ENCODE data around the gene OR4M1.
"Not testable (repeated sequence)": the region's sequence is repeated elsewhere in the genome, so short reads cannot be mapped to it uniquely, and the experiment has no call there.

DNA sequence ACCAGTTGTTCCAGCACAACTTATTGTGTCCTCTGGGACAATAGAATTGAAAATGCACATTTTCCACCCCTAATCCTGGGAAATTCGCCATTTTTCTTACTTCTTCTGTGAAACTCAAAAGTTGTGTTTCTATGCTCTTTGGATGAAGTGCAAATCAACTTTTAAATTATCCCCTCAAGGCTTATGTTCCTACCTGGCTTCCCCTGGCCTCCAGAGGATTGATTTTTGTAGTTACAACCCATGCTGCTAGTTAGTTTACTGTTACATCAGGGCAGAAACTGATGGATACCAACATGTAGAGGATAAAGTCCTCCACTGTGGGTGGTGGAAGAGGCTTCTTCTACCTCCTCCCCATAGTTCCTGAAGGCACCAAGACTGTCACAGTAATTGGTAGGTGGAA, at the start of gene OR4M1:
- TF ChIP-seq, protein P1, sequence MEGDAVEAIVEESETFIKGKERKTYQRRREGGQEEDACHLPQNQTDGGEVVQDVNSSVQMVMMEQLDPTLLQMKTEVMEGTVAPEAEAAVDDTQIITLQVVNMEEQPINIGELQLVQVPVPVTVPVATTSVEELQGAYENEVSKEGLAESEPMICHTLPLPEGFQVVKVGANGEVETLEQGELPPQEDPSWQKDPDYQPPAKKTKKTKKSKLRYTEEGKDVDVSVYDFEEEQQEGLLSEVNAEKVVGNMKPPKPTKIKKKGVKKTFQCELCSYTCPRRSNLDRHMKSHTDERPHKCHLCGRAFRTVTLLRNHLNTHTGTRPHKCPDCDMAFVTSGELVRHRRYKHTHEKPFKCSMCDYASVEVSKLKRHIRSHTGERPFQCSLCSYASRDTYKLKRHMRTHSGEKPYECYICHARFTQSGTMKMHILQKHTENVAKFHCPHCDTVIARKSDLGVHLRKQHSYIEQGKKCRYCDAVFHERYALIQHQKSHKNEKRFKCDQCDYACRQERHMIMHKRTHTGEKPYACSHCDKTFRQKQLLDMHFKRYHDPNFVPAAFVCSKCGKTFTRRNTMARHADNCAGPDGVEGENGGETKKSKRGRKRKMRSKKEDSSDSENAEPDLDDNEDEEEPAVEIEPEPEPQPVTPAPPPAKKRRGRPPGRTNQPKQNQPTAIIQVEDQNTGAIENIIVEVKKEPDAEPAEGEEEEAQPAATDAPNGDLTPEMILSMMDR (IDR thresholded peaks at IDR 0.05): not testable (repeated sequence)
- TF ChIP-seq POLR2AphosphoS5, EP300 (IDR thresholded peaks at IDR 0.05): not testable (repeated sequence)

Measured in suprapubic skin (tissue), 4 donors.